Fibroblast of villous mesenchyme (primary cell): Measurements from ENCODE around the gene VWF. TPM values are rescaled to one million over a fixed set of nuclear protein-coding genes. Genes with fewer than 3 reads are reported as not detected.
"Not testable (repeated sequence)": the region's sequence is repeated elsewhere in the genome, so short reads cannot be mapped to it uniquely, and the experiment has no call there.

Experiments
- DNase-seq: peaks from one replicate; pipeline ENCODE4 v3.0.0-alpha.2; 2010; ENCODE audit warnings: low read depth
- H3K4me3 ChIP-seq: 2 replicates; pipeline ENCODE4 v1.5.1; 2011; ENCODE audit warnings: low read depth, mild to moderate bottlenecking, low read length
- CTCF ChIP-seq: IDR thresholded peaks from 2 replicates; pipeline ENCODE4 v1.5.1; 2012; ENCODE audit warnings: low read depth, mild to moderate bottlenecking, low read length; ENCODE audit not compliant: insufficient read depth
- total RNA-seq: library from RNA; depleted of rRNA; stranded (reverse); fragments of >200 nt; gene quantifications from 2 replicates; pipeline ENCODE4 v1.2.3, GENCODE V29; 2012

VWF gene
- total RNA-seq, 1 donor = under 0.01 TPM

DNA sequence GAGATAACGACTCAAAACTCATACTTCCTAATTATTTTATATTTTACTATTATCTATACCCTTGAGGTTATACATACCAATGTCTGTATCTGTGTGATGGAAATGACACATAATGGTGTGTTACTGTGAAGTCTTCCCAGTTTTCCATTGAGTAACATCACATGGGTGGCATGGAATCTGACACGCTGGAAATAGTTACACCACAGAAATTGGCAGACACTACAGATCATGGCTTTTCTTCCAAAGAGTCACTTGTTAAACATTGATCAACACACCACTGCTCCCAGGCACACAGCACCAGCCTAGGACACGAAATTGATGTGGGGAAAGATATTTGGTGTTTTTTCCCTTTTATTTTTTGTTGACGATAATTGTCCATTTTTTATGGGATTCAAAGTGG, 33.0 kb upstream of the VWF start:
- TF ChIP-seq CTCF = no peak
- DNase-seq = no peak
- H3K4me3 ChIP-seq = no peak overlapping the region

- peak; percentile 28 for DNase-seq
- H3K4me3 ChIP-seq = no peak overlapping the region
- TF ChIP-seq CTCF = no peak
These were observed 30.4 kb upstream of the VWF start for GRCh38 chr12:6154730-6155459.

DNA sequence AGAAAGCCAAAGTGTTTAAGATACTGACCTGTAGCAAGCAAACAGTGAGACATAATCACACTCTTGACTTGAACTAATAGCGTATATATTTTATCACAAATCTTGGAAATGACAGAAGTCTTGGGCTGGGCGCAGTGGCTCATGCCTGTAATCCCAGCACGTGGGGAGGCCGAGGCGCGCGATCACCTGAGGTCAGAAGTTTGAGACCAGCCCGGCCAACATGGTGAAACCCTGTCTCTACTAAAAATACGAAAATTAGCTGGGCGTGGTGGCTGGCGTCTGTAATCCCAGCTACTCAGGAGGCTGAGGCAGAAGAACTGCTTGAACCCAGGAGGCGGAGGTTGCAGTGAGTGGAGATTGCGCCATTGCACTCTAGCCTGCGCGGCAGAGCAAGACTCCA, 24.3 kb upstream of the VWF start:
- not testable (repeated sequence) for DNase-seq, H3K4me3 ChIP-seq

GRCh38 chr12:6148061-6148460, 23.6 kb upstream of the VWF start:
- no peak for DNase-seq
- H3K4me3 ChIP-seq = no peak overlapping the region
- TF ChIP-seq CTCF = no peak

GRCh38 chr12:6146951-6147350, 22.5 kb upstream of the VWF start:
- no peak for TF ChIP-seq CTCF
- no peak overlapping the region for H3K4me3 ChIP-seq
- no peak for DNase-seq

GRCh38 chr12:6146509-6146908, 22.0 kb upstream of the VWF start:
- no peak for DNase-seq
- H3K4me3 ChIP-seq = no peak overlapping the region
- TF ChIP-seq CTCF = no peak

- DNase-seq = no peak
- TF ChIP-seq CTCF = no peak
- H3K4me3 ChIP-seq = no peak overlapping the region
These were observed 21.1 kb upstream of the VWF start for GRCh38 chr12:6145564-6145963.
